VCaP (cell line): ENCODE measurements around the gene ATP13A2.

Source experiments
- H3K27ac ChIP-seq: fragments of 450-650 bp; 2 replicates; pipeline ENCODE4 v1.5.1; 2017
- CTCF ChIP-seq: fragments of 450-650 bp; conservative IDR thresholded peaks from 2 replicates; pipeline ENCODE4 v1.5.1; 2017; ENCODE audit warnings: mild to moderate bottlenecking, moderate library complexity

ATP13A2 gene

GRCh38 chr1:16984717-16985116 lies 27.0 kb downstream of the ATP13A2 start:
- H3K27ac ChIP-seq = no peak overlapping the region
- TF ChIP-seq CTCF = no peak

GRCh38 chr1:16983649-16984048 lies 28.1 kb downstream of the ATP13A2 start:
- no peak for TF ChIP-seq CTCF
- H3K27ac ChIP-seq = no peak overlapping the region

- H3K27ac ChIP-seq = no peak overlapping the region
- no peak for TF ChIP-seq CTCF
These were observed 28.8 kb downstream of the ATP13A2 start for GRCh38 chr1:16982902-16983301.

- no peak for TF ChIP-seq CTCF
- H3K27ac ChIP-seq = no peak overlapping the region
These were observed 30.4 kb downstream of the ATP13A2 start for GRCh38 chr1:16981269-16981849.

- TF ChIP-seq CTCF = no peak
- H3K27ac ChIP-seq = no peak within 1 kb of the TSS
These were observed 31.1 kb downstream of the ATP13A2 start, which contains the start of gene MFAP2 for GRCh38 chr1:16980473-16981268. MFAP2 (minus strand) TSS chr1:16980620; CDS start chr1:16978273, 2,347 bp downstream.

- H3K27ac ChIP-seq = no peak overlapping the region
- TF ChIP-seq CTCF = no peak
These were observed 32.0 kb downstream of the ATP13A2 start for GRCh38 chr1:16979475-16980327.
